Measurements from ENCODE around the gene MED22.

Gene MED22

DNA sequence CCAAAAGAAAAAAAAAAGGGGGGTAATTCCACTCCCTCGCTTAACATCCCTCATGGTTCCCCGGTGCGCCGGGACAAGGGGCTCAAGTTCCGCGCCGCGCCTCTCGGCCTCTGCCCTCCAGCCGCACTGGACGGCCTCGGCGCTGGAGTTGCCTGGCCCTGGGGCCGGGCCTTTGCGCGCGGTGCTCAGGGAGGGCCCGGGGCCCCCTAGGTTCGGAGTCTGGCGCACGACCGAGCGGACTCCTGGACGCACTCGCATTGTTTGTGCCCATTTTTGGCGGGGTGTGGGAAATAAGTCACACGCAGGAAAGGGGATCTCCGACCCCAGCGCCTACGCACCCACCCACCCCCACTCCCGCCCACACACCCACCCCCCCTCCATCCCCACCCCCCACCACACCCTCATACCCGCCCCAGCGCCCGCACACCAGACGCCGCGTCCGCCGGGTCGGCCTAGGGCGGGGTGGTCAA, 381 bp downstream of the MED22 start:
- Histone ChIP-seq H3K36me3 (ENCODE audit: insufficient read depth, insufficient read length, low read length) (peaks cover 86% of the 10 kb centered on the region), H3K9ac (ENCODE audit: insufficient read length, low read depth) (peak overlapping the region; percentile 99), H3K4me1 (ENCODE audit: insufficient read depth, insufficient read length) (peaks cover 25% of the 10 kb centered on the region), H3K4me3 (ENCODE audit: insufficient read length, low read depth) (peak overlapping the region; percentile 99), H3K27me3 (ENCODE audit: insufficient read depth, insufficient read length) (no peaks in the 10 kb centered on the region), H3K9me3 (ENCODE audit: insufficient read depth, low read length) (no peaks in the 10 kb centered on the region)
- no peak for DNase-seq (ENCODE audit: low read depth, low spot score)
- TF ChIP-seq ZNF274 (IDR thresholded peaks at IDR 0.05; ENCODE audit: low read depth, low read length) (no peak), YY1 (IDR thresholded peaks at IDR 0.05; ENCODE audit: insufficient read depth, insufficient read length) (no peak), SUZ12 (IDR thresholded peaks at IDR 0.05; ENCODE audit: extremely low read depth, insufficient read depth, insufficient read length) (no peak)

DNA sequence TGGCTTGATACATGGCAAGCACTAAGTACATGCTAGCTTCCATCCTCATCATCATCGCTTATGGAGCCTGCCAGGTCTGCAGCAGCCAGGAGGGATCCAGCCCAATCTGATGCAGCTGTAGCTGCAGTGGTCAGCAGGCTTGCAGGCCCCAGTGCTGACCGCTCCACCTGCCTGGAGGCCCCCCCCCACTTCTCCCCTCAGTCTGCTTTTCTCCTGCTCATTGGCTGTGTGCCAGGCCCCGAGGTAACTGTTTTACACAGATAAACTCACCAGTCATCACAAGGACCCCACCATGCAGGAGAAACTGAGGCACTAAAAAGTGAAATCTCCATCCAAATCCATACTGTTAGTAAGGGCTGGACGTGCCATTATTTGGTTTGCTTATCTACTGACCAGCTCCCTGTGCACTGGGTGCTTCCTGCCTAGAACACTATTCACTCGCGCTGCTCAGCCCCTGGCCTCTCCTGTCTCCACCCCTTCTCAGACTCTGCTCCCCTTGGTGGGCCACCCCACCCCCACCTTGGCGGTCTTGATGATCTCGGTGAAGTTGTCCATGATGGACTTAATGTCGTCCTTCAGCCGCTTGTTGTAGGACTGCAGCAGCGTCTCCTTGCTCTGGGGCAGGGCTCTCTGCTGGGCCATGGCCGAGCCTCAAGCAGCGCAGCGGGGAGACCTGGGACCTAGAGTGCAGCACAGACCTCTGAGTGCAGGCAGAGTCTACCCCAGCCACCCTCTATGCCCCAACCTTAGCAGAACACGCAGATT, 1.7 kb downstream of the MED22 start:
- Histone ChIP-seq H3K4me1 (ENCODE audit: insufficient read depth, insufficient read length) (peaks cover 30% of the 10 kb centered on the region), H3K27me3 (ENCODE audit: insufficient read depth, insufficient read length) (no peaks in the 10 kb centered on the region), H3K9me3 (ENCODE audit: insufficient read depth, low read length) (no peaks in the 10 kb centered on the region), H3K36me3 (ENCODE audit: insufficient read depth, insufficient read length, low read length) (peaks cover 86% of the 10 kb centered on the region), H3K4me3 (ENCODE audit: insufficient read length, low read depth) (peak overlapping the region; percentile 99), H3K9ac (ENCODE audit: insufficient read length, low read depth) (peak overlapping the region; percentile 89)
- no peak for TF ChIP-seq SUZ12 (IDR thresholded peaks at IDR 0.05; ENCODE audit: extremely low read depth, insufficient read depth, insufficient read length)
- TF ChIP-seq ZNF274 (IDR thresholded peaks at IDR 0.05; ENCODE audit: low read depth, low read length): no peak
- no peak for TF ChIP-seq YY1 (IDR thresholded peaks at IDR 0.05; ENCODE audit: insufficient read depth, insufficient read length)
- DNase-seq (ENCODE audit: low read depth, low spot score): no peak

DNA sequence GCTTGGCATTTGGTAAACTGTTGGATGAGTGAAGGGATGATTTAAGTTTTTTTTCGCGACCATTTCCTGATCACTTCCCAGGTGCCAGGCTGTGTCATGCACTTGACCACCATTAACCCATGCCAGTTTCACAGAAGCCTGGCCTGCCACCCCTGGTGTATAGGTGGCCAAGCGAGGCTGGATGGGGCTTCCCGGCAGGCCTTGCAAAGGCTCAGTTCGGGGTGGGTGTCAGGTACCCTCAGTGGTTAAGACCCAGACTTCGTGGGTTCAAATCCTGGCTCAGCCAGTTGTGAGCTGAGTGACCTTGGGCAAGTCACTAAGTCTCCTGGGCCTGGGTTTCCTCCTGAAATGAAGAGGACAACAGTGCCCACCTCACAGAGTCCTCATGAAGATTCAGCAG, 2.3 kb downstream of the MED22 start:
- no peak for TF ChIP-seq SUZ12 (IDR thresholded peaks at IDR 0.05; ENCODE audit: extremely low read depth, insufficient read depth, insufficient read length)
- TF ChIP-seq YY1 (IDR thresholded peaks at IDR 0.05; ENCODE audit: insufficient read depth, insufficient read length): no peak
- TF ChIP-seq ZNF274 (IDR thresholded peaks at IDR 0.05; ENCODE audit: low read depth, low read length): no peak
- peaks cover 30% of the 10 kb centered on the region for H3K4me1 ChIP-seq (ENCODE audit: insufficient read depth, insufficient read length)
- peaks cover 86% of the 10 kb centered on the region for H3K36me3 ChIP-seq (ENCODE audit: insufficient read depth, insufficient read length, low read length)
- peak overlapping the region; percentile 89 for H3K9ac ChIP-seq (ENCODE audit: insufficient read length, low read depth)
- no peaks in the 10 kb centered on the region for H3K27me3 ChIP-seq (ENCODE audit: insufficient read depth, insufficient read length)
- no peak overlapping the region for H3K4me3 ChIP-seq (ENCODE audit: insufficient read length, low read depth)
- no peaks in the 10 kb centered on the region for H3K9me3 ChIP-seq (ENCODE audit: insufficient read depth, low read length)
- no peak for DNase-seq (ENCODE audit: low read depth, low spot score)

DNA sequence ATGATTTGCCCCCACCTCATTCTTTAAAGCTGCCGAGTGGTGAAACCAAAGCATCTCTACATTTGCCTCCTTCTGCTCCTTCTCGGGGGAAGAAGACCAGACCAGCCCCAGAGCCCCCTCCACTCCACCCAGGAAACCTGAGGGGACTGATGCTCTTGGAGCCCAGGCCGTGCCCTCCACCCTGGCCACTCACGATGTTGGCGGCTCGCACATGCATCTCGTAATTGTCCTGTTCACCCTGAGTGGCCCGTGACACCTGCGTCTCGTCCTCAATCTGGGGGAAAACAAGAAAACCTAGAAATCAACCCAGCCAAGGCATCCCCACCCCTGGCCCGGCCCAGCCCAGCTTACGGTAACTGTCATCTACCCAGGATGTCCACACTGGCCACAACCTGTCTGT, 3.0 kb downstream of the MED22 start:
- H3K36me3 ChIP-seq (ENCODE audit: insufficient read depth, insufficient read length, low read length): peaks cover 86% of the 10 kb centered on the region
- TF ChIP-seq ZNF274 (IDR thresholded peaks at IDR 0.05; ENCODE audit: low read depth, low read length) (no peak), YY1 (IDR thresholded peaks at IDR 0.05; ENCODE audit: insufficient read depth, insufficient read length) (no peak), SUZ12 (IDR thresholded peaks at IDR 0.05; ENCODE audit: extremely low read depth, insufficient read depth, insufficient read length) (no peak)

DNA sequence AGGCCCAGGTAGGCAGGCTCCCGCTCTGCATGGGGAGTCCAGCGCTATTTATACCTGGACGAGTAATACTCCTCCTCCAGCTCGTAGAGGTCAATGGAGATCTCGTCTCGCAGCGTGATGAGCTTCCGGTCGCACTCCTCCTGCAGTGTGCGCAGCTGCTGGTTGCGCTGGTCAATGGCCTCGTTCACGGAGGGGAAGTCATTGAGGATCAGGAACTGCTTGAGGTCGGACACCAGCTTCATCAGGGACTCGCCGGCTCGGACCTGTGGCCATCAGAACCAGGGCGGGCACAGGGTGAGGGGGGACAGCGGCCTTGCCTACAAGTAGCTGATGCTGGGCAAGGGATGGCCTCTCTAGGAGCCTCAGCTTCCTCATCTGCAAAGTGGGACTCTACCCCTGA, 3.9 kb downstream of the MED22 start:
- H3K36me3 ChIP-seq (ENCODE audit: insufficient read depth, insufficient read length, low read length): peaks cover 86% of the 10 kb centered on the region
- peaks cover 24% of the 10 kb centered on the region for H3K4me1 ChIP-seq (ENCODE audit: insufficient read depth, insufficient read length)
- DNase-seq (ENCODE audit: low read depth, low spot score): no peak
- H3K4me3 ChIP-seq (ENCODE audit: insufficient read length, low read depth): no peak overlapping the region
- no peaks in the 10 kb centered on the region for H3K27me3 ChIP-seq (ENCODE audit: insufficient read depth, insufficient read length)
- TF ChIP-seq ZNF274 (IDR thresholded peaks at IDR 0.05; ENCODE audit: low read depth, low read length): no peak
- TF ChIP-seq SUZ12 (IDR thresholded peaks at IDR 0.05; ENCODE audit: extremely low read depth, insufficient read depth, insufficient read length): no peak
- no peak for TF ChIP-seq YY1 (IDR thresholded peaks at IDR 0.05; ENCODE audit: insufficient read depth, insufficient read length)
- no peak overlapping the region for H3K9ac ChIP-seq (ENCODE audit: insufficient read length, low read depth)
- H3K9me3 ChIP-seq (ENCODE audit: insufficient read depth, low read length): no peaks in the 10 kb centered on the region

More for the DNA sequence above, 3.0 kb downstream of the MED22 start:
- Histone ChIP-seq H3K9me3 (ENCODE audit: insufficient read depth, low read length) (no peaks in the 10 kb centered on the region), H3K9ac (ENCODE audit: insufficient read length, low read depth) (no peak overlapping the region), H3K4me1 (ENCODE audit: insufficient read depth, insufficient read length) (peaks cover 25% of the 10 kb centered on the region), H3K27me3 (ENCODE audit: insufficient read depth, insufficient read length) (no peaks in the 10 kb centered on the region), H3K4me3 (ENCODE audit: insufficient read length, low read depth) (no peak overlapping the region)
- DNase-seq (ENCODE audit: low read depth, low spot score): no peak

DNA sequence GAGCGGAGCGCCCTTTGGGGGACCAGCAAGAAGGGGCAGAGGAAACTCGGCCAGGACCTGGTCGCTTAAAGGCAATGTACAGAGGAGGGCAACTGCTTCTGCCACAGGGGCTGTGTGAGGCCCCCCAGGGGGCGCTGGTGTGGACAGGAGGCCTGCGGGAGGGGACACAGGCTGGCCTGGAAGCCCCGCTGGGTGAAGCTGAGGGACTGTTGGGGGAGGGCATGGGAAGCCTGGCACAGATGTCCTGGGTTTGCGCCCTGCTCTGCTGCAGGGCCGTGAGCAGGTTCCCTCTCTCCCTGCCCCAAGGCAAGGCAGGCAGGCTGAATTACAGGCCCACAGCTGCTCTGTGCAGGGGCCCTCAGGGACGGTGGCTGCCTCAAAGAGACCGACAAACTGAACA, 5.4 kb downstream of the MED22 start:
- TF ChIP-seq ZNF274 (IDR thresholded peaks at IDR 0.05; ENCODE audit: low read depth, low read length) (no peak), SUZ12 (IDR thresholded peaks at IDR 0.05; ENCODE audit: extremely low read depth, insufficient read depth, insufficient read length) (no peak), YY1 (IDR thresholded peaks at IDR 0.05; ENCODE audit: insufficient read depth, insufficient read length) (no peak)
- peaks cover 88% of the 10 kb centered on the region for H3K36me3 ChIP-seq (ENCODE audit: insufficient read depth, insufficient read length, low read length)
- no peak for DNase-seq (ENCODE audit: low read depth, low spot score)
- H3K9me3 ChIP-seq (ENCODE audit: insufficient read depth, low read length): no peaks in the 10 kb centered on the region
- H3K27me3 ChIP-seq (ENCODE audit: insufficient read depth, insufficient read length): no peaks in the 10 kb centered on the region
- peaks cover 24% of the 10 kb centered on the region for H3K4me1 ChIP-seq (ENCODE audit: insufficient read depth, insufficient read length)
- H3K9ac ChIP-seq (ENCODE audit: insufficient read length, low read depth): peak overlapping the region; percentile 50
- H3K4me3 ChIP-seq (ENCODE audit: insufficient read length, low read depth): no peak overlapping the region

DNA sequence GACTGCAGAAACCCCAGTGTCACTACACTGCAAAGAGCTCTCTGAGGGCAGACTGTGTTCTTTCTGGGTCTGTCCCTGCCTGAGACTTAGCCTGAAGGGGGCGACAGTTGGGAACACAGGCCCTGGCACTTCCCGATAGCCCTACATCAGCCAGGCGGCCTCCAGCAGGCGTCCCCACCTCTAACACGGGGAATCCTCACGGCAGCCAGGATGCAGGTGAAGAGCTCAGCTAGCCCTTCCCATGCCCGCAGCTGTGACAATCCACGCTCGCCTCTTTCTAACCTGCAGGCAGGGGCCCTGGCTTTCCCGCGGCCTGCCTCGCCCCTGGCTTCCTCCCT, 5.9 kb downstream of the MED22 start:
- Histone ChIP-seq H3K9ac (ENCODE audit: insufficient read length, low read depth) (peak overlapping the region; percentile 36), H3K9me3 (ENCODE audit: insufficient read depth, low read length) (no peaks in the 10 kb centered on the region), H3K36me3 (ENCODE audit: insufficient read depth, insufficient read length, low read length) (peaks cover 88% of the 10 kb centered on the region), H3K4me1 (ENCODE audit: insufficient read depth, insufficient read length) (peaks cover 24% of the 10 kb centered on the region), H3K4me3 (ENCODE audit: insufficient read length, low read depth) (no peak overlapping the region), H3K27me3 (ENCODE audit: insufficient read depth, insufficient read length) (no peaks in the 10 kb centered on the region)
- no peak for DNase-seq (ENCODE audit: low read depth, low spot score)
- no peak for TF ChIP-seq ZNF274 (IDR thresholded peaks at IDR 0.05; ENCODE audit: low read depth, low read length)
- no peak for TF ChIP-seq YY1 (IDR thresholded peaks at IDR 0.05; ENCODE audit: insufficient read depth, insufficient read length)
- TF ChIP-seq SUZ12 (IDR thresholded peaks at IDR 0.05; ENCODE audit: extremely low read depth, insufficient read depth, insufficient read length): no peak
